K562 (cell line): ENCODE data around the gene CCL13. TPM values are rescaled to one million over a fixed set of nuclear protein-coding genes. Genes with fewer than 3 reads are reported as not detected.

Source experiments
- ATAC-seq: fragments of 200-7000 bp; cut with Tn5 transposase; 3 replicates; pipeline ENCODE4 v1.9.1; 2020; ENCODE audit warnings: moderate library complexity
- BruUV-seq: library from RNA; stranded (reverse); fragments of 400-500 nt; replicated peaks from 2 replicates; lab custom pipeline; 2021; lab: Mats Ljungman, UMichigan
- CTCF ChIA-PET: fragments of 300-600 bp; formaldehyde crosslinking; extraction: SDS; loops from one replicate; lab custom pipeline; 2021; ENCODE audit warnings: low intra/inter-chr PET ratio; lab: Yijun Ruan, JAX
- POLR2A ChIA-PET: fragments of 300-600, 350-650 bp; sonication (Branson Sonifier 250); formaldehyde crosslinking; extraction: SDS; loops from one replicate; lab custom pipeline; 2021; ENCODE audit warnings: antibody characterized with exemption, inconsistent platforms; lab: Yijun Ruan, JAX
- DNase-seq, 4 experiments: peaks; one replicate each; pipeline versions ENCODE4 v3.0.0 to v3.0.0-alpha.2; 2011 to 2018; ENCODE audit warnings: low spot score in 3 of 4, mixed read lengths in 3 of 4; ENCODE audit errors: extremely low read depth in 1 of 4
- FAIRE-seq: peaks from 2 replicates; lab custom pipeline; 2011; peaks lifted over from hg19 to GRCh38; lab: Jason Lieb, UNC
- H2AFZ ChIP-seq: 2 replicates; pipeline ENCODE4 v1.6.0; 2011; ENCODE audit warnings: low read depth, low read length, control low read depth, inconsistent platforms
- H3K27ac ChIP-seq: fragments of 200-600 bp; 3 replicates; pipeline ENCODE4 v1.8.0; 2011; ENCODE audit warnings: low read depth, mild to moderate bottlenecking, control low read depth, inconsistent platforms, low read length, moderate library complexity, mixed read lengths; ENCODE audit errors: extremely low read depth
- H3K27me3 ChIP-seq, 2 experiments: fragments of 300-600 bp in 1 of 2; 2 replicates in 1 of 2; 3 replicates in 1 of 2; pipeline versions ENCODE4 v1.6.0 to v1.8.0; 2011; ENCODE audit warnings: inconsistent platforms in 2 of 2, low read length in 2 of 2, mild to moderate bottlenecking in 1 of 2, mixed read lengths in 1 of 2, moderate library complexity in 1 of 2; ENCODE audit not compliant: control insufficient read depth in 2 of 2, insufficient read depth in 2 of 2
- H3K36me3 ChIP-seq: fragments of 300-600 bp; 3 replicates; pipeline ENCODE4 v1.8.0; 2011; ENCODE audit warnings: mild to moderate bottlenecking, low read length, inconsistent platforms; ENCODE audit not compliant: control insufficient read depth, insufficient read depth
- H3K4me1 ChIP-seq, 2 experiments: fragments of 200-600 bp in 1 of 2; replicated peaks in 1 of 2; 2 replicates in 1 of 2; 3 replicates in 1 of 2; pipeline versions ENCODE4 v1.5.1 to v1.8.0; 2011; ENCODE audit warnings: inconsistent platforms in 2 of 2, low read length in 2 of 2, mild to moderate bottlenecking in 1 of 2, mixed read lengths in 1 of 2, moderate library complexity in 1 of 2; ENCODE audit not compliant: control insufficient read depth in 2 of 2, insufficient read depth in 2 of 2
- H3K4me2 ChIP-seq: 2 replicates; pipeline ENCODE4 v1.6.1; 2011; ENCODE audit warnings: low read length, control low read depth, inconsistent platforms, mixed read lengths; ENCODE audit not compliant: insufficient read depth
- H3K4me3 ChIP-seq: fragments of 200-600 bp; sonication (generic), shearing (Covaris generic); 2 replicates; pipeline ENCODE4 v1.5.1; 2016; ENCODE audit warnings: control low read depth, inconsistent platforms
- H3K79me2 ChIP-seq: fragments of 200-600 bp; 3 replicates; pipeline ENCODE4 v1.8.0; 2011; ENCODE audit warnings: low read length, inconsistent platforms; ENCODE audit not compliant: control insufficient read depth, insufficient read depth
- H3K9ac ChIP-seq, 2 experiments: 2 replicates each; pipeline versions ENCODE4 v1.6.0 to v1.6.1; 2011; ENCODE audit warnings: low read depth in 2 of 2, low read length in 2 of 2, control low read depth in 1 of 2, inconsistent platforms in 1 of 2, mild to moderate bottlenecking in 1 of 2, mixed read lengths in 1 of 2; ENCODE audit not compliant: insufficient read depth in 1 of 2
- H3K9me1 ChIP-seq: one replicate; pipeline ENCODE4 v1.6.0; 2011; ENCODE audit warnings: inconsistent platforms, mild to moderate bottlenecking, low read length, moderate library complexity; ENCODE audit not compliant: control insufficient read depth, insufficient read depth
- H3K9me3 ChIP-seq: replicated peaks from 2 replicates; pipeline ENCODE4 v1.5.1; 2011; ENCODE audit warnings: low read depth, low read length, inconsistent platforms; ENCODE audit not compliant: control insufficient read depth, insufficient read depth
- H4K20me1 ChIP-seq: replicated peaks from 2 replicates; pipeline ENCODE4 v1.6.1; 2011; ENCODE audit warnings: low read length, inconsistent platforms, mixed read lengths; ENCODE audit not compliant: control insufficient read depth, insufficient read depth
- CSDE1 ChIP-seq, 2 experiments: fragments of 450-650 bp; IDR thresholded peaks; 2 replicates each; pipeline ENCODE4 v1.6.1; 2016; ENCODE audit warnings: mild to moderate bottlenecking in 1 of 2
- CUX1 ChIP-seq: fragments of 200-800 bp; sonication (Bioruptor generic); IDR thresholded peaks from 2 replicates; pipeline ENCODE4 v1.6.1; 2016; ENCODE audit warnings: missing genetic modification characterization, missing compliant biosample characterization
- ELF4 ChIP-seq: fragments of 450-650 bp; formaldehyde crosslinking; IDR thresholded peaks from 2 replicates; pipeline ENCODE4 v1.4.0; 2022; ENCODE audit warnings: missing genetic modification characterization
- ESRRB ChIP-seq: fragments of 250-450 bp; sonication (Bioruptor Pico); IDR thresholded peaks from 2 replicates; pipeline ENCODE4 v1.5.0; 2020; ENCODE audit warnings: mild to moderate bottlenecking, moderate library complexity, borderline replicate concordance
- HNRNPH1 ChIP-seq: fragments of 200-400 bp; formaldehyde crosslinking; optimal IDR thresholded peaks from 2 replicates; pipeline ENCODE3; 2017; ENCODE audit warnings: low read depth, mild to moderate bottlenecking, low read length, moderate library complexity
- MCM2 ChIP-seq: fragments of 450-650 bp; IDR thresholded peaks from 2 replicates; pipeline ENCODE4 v1.6.1; 2017; ENCODE audit warnings: low read depth, mild to moderate bottlenecking
- PCBP2 ChIP-seq: fragments of 200-400 bp; formaldehyde crosslinking; IDR thresholded peaks from 2 replicates; pipeline ENCODE4 v1.6.1; 2018; ENCODE audit warnings: low read length, low read depth, mild to moderate bottlenecking, moderate library complexity; ENCODE audit not compliant: poor library complexity, severe bottlenecking
- RBM22 ChIP-seq: fragments of 200-400 bp; formaldehyde crosslinking; IDR thresholded peaks from 2 replicates; pipeline ENCODE4 v1.6.1; 2018; ENCODE audit warnings: low read length, low read depth; ENCODE audit not compliant: poor library complexity, severe bottlenecking
- TFE3 ChIP-seq: fragments of 450-650 bp; formaldehyde crosslinking; IDR thresholded peaks from 2 replicates; pipeline ENCODE4 v1.4.0; 2020; ENCODE audit warnings: mild to moderate bottlenecking, mixed read lengths
- ZBTB5 ChIP-seq: fragments of 450-650 bp; IDR thresholded peaks from 2 replicates; pipeline ENCODE4 v1.6.1; 2017; ENCODE audit warnings: antibody characterized with exemption
- ZNF133 ChIP-seq: fragments of 250-450 bp; sonication (Bioruptor Pico); IDR thresholded peaks from 2 replicates; pipeline ENCODE4 v1.4.0; 2020; ENCODE audit warnings: mild to moderate bottlenecking
- ZNF311 ChIP-seq: fragments of 250-450 bp; sonication (Bioruptor Pico); IDR thresholded peaks from 2 replicates; pipeline ENCODE4 v1.4.0; 2020; ENCODE audit warnings: mild to moderate bottlenecking, moderate library complexity
- WGBS: fragments of 100-300 bp; shearing (Covaris generic); methylation state at CpG from one replicate; pipeline ENCODE4 v1.1.6; 2016; ENCODE audit warnings: low coverage, mixed read lengths; ENCODE audit not compliant: insufficient coverage; ENCODE audit errors: missing lambda C conversion rate; 5-methylcytosine and 5-hydroxymethylcytosine counted together
- in situ Hi-C: fragments of 300-500 bp; cut with MboI; formaldehyde crosslinking; loops from 4 replicates; pipeline ENCODE4 v1.15.0; 2018; ENCODE audit warnings: inconsistent platforms, mixed read lengths
- intact Hi-C: fragments of 100-400 bp; cut with micrococcal nuclease; formaldehyde crosslinking; loops from 2 replicates; pipeline ENCODE4 v1.14.2; 2022
- polyA plus RNA-seq, 8 experiments: library from polyadenylated mRNA; depleted of rRNA in 4 of 8; stranded (reverse) in 5 of 8; unstranded in 3 of 8; fragments of >200 nt; fragmentation: Nextera tagmentation in 2 of 8; fragmentation: Illumina TruSeq in 1 of 8; extraction: Ambion mirVana in 2 of 8; extraction: Trizol in 1 of 8; gene quantifications; 2 replicates each; pipeline versions ENCODE4 v1.2.1 to v1.2.3, GENCODE V29; 2011 to 2014; ENCODE audit warnings: inconsistent platforms in 1 of 8, missing spikeins in 1 of 8
- total RNA-seq, 7 experiments: library from RNA; depleted of rRNA in 6 of 7; stranded (reverse); fragments of >200 nt in 6 of 7; fragmentation: Illumina TruSeq in 2 of 7; extraction: Trizol in 2 of 7; gene quantifications; 2 replicates each; pipeline versions ENCODE4 v1.2.1 to v1.2.3, GENCODE V29; 2011 to 2021; ENCODE audit warnings: low replicate concordance in 1 of 7

CCL13 gene
- total and polyA plus RNA-seq, 9 of the 15 experiments (the other 6 are each of a cell fraction or from before 2014, with no cell fraction given), result not detected

GRCh38 chr17:34368946-34369500, 12.7 kb downstream of the CCL13 start:
- CTCF ChIA-PET, result interaction anchor here (1.2 kb wide), 1 partner anchor 169 kb away, joined by 4 read pairs; no protein-coding TSS in a partner anchor
- in situ Hi-C loops, result no loop called here
- H3K4me3 ChIP-seq, result no peak overlapping the region

More at GRCh38 chr17:34368946-34369500, 12.7 kb downstream of the CCL13 start:
- no peaks in the 10 kb centered on the region for H3K9me3 ChIP-seq
- no peak for ATAC-seq
- DNase-seq, result no peak
- no peaks in the 10 kb centered on the region for H4K20me1 ChIP-seq
- intact Hi-C loops, result no loop called here
- no peaks in the 10 kb centered on the region for H3K79me2 ChIP-seq
- H3K27me3 ChIP-seq, result peaks cover 0 to 6% of the 10 kb centered on the region in 2 experiments; a peak in 2 of 5 replicates
- 7% methylated on average over 4 of the region's 4 CpGs for WGBS
- POLR2A ChIA-PET, result interaction anchor here (0.6 to 0.7 kb wide), 2 partner anchors 40 to 786 kb away, joined by 3 to 4 read pairs; no protein-coding TSS in a partner anchor
- no peaks in the 10 kb centered on the region for H3K9me1 ChIP-seq
- H2AFZ ChIP-seq, result no peak overlapping the region
- H3K9ac ChIP-seq, result no peak overlapping the region
- no peaks in the 10 kb centered on the region for H3K36me3 ChIP-seq
- TF ChIP-seq RBM22, result no peak
- no peak for TF ChIP-seq ZBTB5
- no peak for TF ChIP-seq CSDE1 (IDR thresholded peaks at IDR 0.05)
- TF ChIP-seq ESRRB, result no peak
- no peak for TF ChIP-seq MCM2
- no peak for TF ChIP-seq ELF4 (CRISPR knock-in tag)
- TF ChIP-seq HNRNPH1, result no peak
- TF ChIP-seq PCBP2, result no peak
- TF ChIP-seq ZNF311 (CRISPR knock-in tag), result no peak
- TF ChIP-seq ZNF133 (CRISPR knock-in tag), result no peak
- no peak for TF ChIP-seq CUX1 (CRISPR knock-in tag)
- no peak for TF ChIP-seq TFE3 (CRISPR knock-in tag)
- TF ChIP-seq, all 486 proteins: peak for 0
- no peaks in the 10 kb centered on the region; a peak in 1 of 5 replicates for H3K4me1 ChIP-seq
- H3K4me2 ChIP-seq, result no peak overlapping the region
- FAIRE-seq, result no peak
- BruUV-seq, result no TSS peak
- H3K27ac ChIP-seq, result no peak overlapping the region
